Measurements from ENCODE around the gene RAB4B. TPM values are rescaled to one million over a fixed set of nuclear protein-coding genes. Genes with fewer than 3 reads are reported as not detected.
"Not testable (repeated sequence)": the region's sequence is repeated elsewhere in the genome, so short reads cannot be mapped to it uniquely, and the experiment has no call there.

RAB4B gene
- total RNA-seq, 1 donor from 2014 or later: 6.7 TPM

GRCh38 chr19:40803857-40804782 is 26.1 kb downstream of the RAB4B start:
- DNase-seq (ENCODE audit: low read depth, low spot score): no peak

- no peak for DNase-seq (ENCODE audit: low read depth, low spot score)
Measured at GRCh38 chr19:40804783-40805242, 26.8 kb downstream of the RAB4B start.

- no peak for DNase-seq (ENCODE audit: low read depth, low spot score)
Measured at GRCh38 chr19:40805258-40805868, 27.3 kb downstream of the RAB4B start.

- peak; percentile 94 for DNase-seq (ENCODE audit: low read depth, low spot score)
Measured at GRCh38 chr19:40806423-40807146, 28.5 kb downstream of the RAB4B start.

GRCh38 chr19:40807147-40808020 is 29.3 kb downstream of the RAB4B start:
- DNase-seq (ENCODE audit: low read depth, low spot score): no peak

GRCh38 chr19:40808021-40808325 is 29.9 kb downstream of the RAB4B start:
- no peak for DNase-seq (ENCODE audit: low read depth, low spot score)

- DNase-seq (ENCODE audit: low read depth, low spot score): no peak
Measured at GRCh38 chr19:40808497-40808896, 30.4 kb downstream of the RAB4B start.

- no peak for DNase-seq (ENCODE audit: low read depth, low spot score)
Measured at GRCh38 chr19:40809358-40810086, 31.5 kb downstream of the RAB4B start.

- no peak for DNase-seq (ENCODE audit: low read depth, low spot score)
Measured at GRCh38 chr19:40810160-40810559, 32.1 kb downstream of the RAB4B start.

GRCh38 chr19:40810649-40811408 is 32.8 kb downstream of the RAB4B start:
- not testable (repeated sequence) for DNase-seq (ENCODE audit: low read depth, low spot score)

GRCh38 chr19:40811478-40812341 is 33.7 kb downstream of the RAB4B start:
- DNase-seq (ENCODE audit: low read depth, low spot score): no peak

GRCh38 chr19:40812571-40812970 is 34.5 kb downstream of the RAB4B start:
- DNase-seq (ENCODE audit: low read depth, low spot score): not testable (repeated sequence)

GRCh38 chr19:40813182-40813581 is 35.1 kb downstream of the RAB4B start:
- no peak for DNase-seq (ENCODE audit: low read depth, low spot score)

- no peak for DNase-seq (ENCODE audit: low read depth, low spot score)
Measured at GRCh38 chr19:40815223-40815622, 37.2 kb downstream of the RAB4B start.

GRCh38 chr19:40818480-40819399 is 40.7 kb downstream of the RAB4B start:
- DNase-seq (ENCODE audit: low read depth, low spot score): not testable (repeated sequence)

GRCh38 chr19:40819479-40820234 is 41.6 kb downstream of the RAB4B start:
- not testable (repeated sequence) for DNase-seq (ENCODE audit: low read depth, low spot score)

GRCh38 chr19:40822161-40822560 is 44.1 kb downstream of the RAB4B start:
- no peak for DNase-seq (ENCODE audit: low read depth, low spot score)
